ENCODE data around the gene TBC1D21. TPM values are rescaled to one million over a fixed set of nuclear protein-coding genes. Genes with fewer than 3 reads are reported as not detected.

Gene TBC1D21
- total and polyA plus RNA-seq, 2 of the 4 experiments (the other 2 are of a cell fraction) = not detected

DNA sequence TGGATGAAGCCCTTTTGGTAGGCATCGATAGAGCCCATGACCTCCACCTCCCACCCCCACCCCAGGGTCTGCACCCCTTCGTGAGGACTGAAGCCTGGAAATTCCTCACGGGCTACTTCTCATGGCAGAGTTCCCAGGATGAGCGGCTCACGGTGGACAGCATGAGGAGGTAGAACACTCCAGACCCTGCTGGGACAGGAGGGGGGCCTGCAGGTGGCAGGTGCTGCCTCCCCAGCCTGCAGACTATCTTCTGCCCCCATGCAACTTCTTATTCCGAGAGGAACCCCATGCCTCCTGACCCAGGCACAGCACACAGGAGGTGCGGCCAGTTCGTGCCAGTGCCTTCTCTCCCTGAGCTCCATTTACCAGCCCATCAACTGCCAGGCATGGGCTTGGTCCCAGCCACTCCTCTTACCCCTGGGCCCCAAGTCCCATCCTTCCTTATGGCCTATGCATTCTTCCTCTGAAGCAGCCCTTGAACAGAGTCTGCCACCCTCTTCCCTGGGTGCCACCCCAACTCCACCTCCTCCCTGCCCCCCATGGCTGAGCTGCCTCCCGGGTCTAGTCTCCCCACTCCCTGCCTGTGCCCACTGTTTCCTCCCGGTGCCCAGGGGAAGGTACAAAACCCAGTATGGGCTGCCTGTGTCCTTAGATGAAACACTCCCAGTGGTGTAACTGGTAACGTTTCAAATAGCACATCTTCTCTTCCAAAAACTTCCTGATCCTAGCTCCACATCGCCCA is 8.4 kb downstream of the TBC1D21 start:
- H3K56ac ChIP-seq (ENCODE audit: extremely low read depth, insufficient read depth, low read length) = no peak overlapping the region
- no peak overlapping the region for H3K4ac ChIP-seq (ENCODE audit: low read depth, low read length)
- no peak overlapping the region for H3K27ac ChIP-seq (ENCODE audit: insufficient read depth, low read length)
- in situ Hi-C loops (cut with MboI; ENCODE audit: low sequenced_read_pairs) (no loop called here), dilution Hi-C loops (cut with HindIII; ENCODE audit: low sequenced_read_pairs, unreplicated experiment) (no loop called here), intact Hi-C loops (cut with micrococcal nuclease) (no loop called here)
- H3K36me3 ChIP-seq (ENCODE audit: control insufficient read depth, insufficient read depth, low read length) = no peaks in the 10 kb centered on the region
- H2AK5ac ChIP-seq (ENCODE audit: low read depth, low read length) = no peak overlapping the region
- H2BK15ac ChIP-seq (ENCODE audit: low read depth, low read length) = no peak overlapping the region
- no peak overlapping the region for H3K23ac ChIP-seq (ENCODE audit: low read depth, low read length)
- no peak overlapping the region for H2BK120ac ChIP-seq (ENCODE audit: low read depth, low read length)
- H3K27me3 ChIP-seq (ENCODE audit: control insufficient read depth, insufficient read depth, low read length) = peaks cover 46% of the 10 kb centered on the region
- TF ChIP-seq CHD1 (IDR thresholded peaks at IDR 0.05; ENCODE audit: low read depth, low read length) (no peak), SMC3 (IDR thresholded peaks at IDR 0.05; ENCODE audit: low read depth, low read length) (no peak), MAFK (IDR thresholded peaks at IDR 0.05; ENCODE audit: low read depth, low read length) (no peak), NFE2L2 (IDR thresholded peaks at IDR 0.05; ENCODE audit: low read depth, low read length) (no peak), MAZ (IDR thresholded peaks at IDR 0.05; ENCODE audit: borderline replicate concordance, low read depth, low read length) (no peak), RFX5 (IDR thresholded peaks at IDR 0.05; ENCODE audit: low read depth, low read length) (no peak), RCOR1 (IDR thresholded peaks at IDR 0.05; ENCODE audit: insufficient replicate concordance, low read length) (no peak), BHLHE40 (IDR thresholded peaks at IDR 0.05; ENCODE audit: low read depth, low read length) (no peak), CEBPB (IDR thresholded peaks at IDR 0.05; ENCODE audit: low read depth, low read length) (no peak), MXI1 (IDR thresholded peaks at IDR 0.05; ENCODE audit: borderline replicate concordance, low read depth, low read length) (no peak), POLR2A (IDR thresholded peaks at IDR 0.05; ENCODE audit: low read depth, low read length) (no peak), FOS (IDR thresholded peaks at IDR 0.05; ENCODE audit: low read depth, low read length) (no peak), RAD21 (IDR thresholded peaks at IDR 0.05; ENCODE audit: low read length) (no peak)
- TF ChIP-seq, protein P1, sequence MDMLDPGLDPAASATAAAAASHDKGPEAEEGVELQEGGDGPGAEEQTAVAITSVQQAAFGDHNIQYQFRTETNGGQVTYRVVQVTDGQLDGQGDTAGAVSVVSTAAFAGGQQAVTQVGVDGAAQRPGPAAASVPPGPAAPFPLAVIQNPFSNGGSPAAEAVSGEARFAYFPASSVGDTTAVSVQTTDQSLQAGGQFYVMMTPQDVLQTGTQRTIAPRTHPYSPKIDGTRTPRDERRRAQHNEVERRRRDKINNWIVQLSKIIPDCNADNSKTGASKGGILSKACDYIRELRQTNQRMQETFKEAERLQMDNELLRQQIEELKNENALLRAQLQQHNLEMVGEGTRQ (IDR thresholded peaks at IDR 0.05; ENCODE audit: low read depth, low read length) = no peak
- TF ChIP-seq, protein P2, sequence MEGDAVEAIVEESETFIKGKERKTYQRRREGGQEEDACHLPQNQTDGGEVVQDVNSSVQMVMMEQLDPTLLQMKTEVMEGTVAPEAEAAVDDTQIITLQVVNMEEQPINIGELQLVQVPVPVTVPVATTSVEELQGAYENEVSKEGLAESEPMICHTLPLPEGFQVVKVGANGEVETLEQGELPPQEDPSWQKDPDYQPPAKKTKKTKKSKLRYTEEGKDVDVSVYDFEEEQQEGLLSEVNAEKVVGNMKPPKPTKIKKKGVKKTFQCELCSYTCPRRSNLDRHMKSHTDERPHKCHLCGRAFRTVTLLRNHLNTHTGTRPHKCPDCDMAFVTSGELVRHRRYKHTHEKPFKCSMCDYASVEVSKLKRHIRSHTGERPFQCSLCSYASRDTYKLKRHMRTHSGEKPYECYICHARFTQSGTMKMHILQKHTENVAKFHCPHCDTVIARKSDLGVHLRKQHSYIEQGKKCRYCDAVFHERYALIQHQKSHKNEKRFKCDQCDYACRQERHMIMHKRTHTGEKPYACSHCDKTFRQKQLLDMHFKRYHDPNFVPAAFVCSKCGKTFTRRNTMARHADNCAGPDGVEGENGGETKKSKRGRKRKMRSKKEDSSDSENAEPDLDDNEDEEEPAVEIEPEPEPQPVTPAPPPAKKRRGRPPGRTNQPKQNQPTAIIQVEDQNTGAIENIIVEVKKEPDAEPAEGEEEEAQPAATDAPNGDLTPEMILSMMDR (conservative IDR thresholded peaks at IDR 0.05; ENCODE audit: low read depth, low read length) = no peak
- TF ChIP-seq, protein P3, sequence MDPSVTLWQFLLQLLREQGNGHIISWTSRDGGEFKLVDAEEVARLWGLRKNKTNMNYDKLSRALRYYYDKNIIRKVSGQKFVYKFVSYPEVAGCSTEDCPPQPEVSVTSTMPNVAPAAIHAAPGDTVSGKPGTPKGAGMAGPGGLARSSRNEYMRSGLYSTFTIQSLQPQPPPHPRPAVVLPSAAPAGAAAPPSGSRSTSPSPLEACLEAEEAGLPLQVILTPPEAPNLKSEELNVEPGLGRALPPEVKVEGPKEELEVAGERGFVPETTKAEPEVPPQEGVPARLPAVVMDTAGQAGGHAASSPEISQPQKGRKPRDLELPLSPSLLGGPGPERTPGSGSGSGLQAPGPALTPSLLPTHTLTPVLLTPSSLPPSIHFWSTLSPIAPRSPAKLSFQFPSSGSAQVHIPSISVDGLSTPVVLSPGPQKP (IDR thresholded peaks at IDR 0.05; ENCODE audit: borderline replicate concordance, low read depth, low read length) = no peak
- H2BK20ac ChIP-seq (ENCODE audit: low read depth, low read length) = no peak overlapping the region
- H3K4me2 ChIP-seq (ENCODE audit: low read depth, low read length) = no peak overlapping the region
- no peak overlapping the region for H3K9ac ChIP-seq (ENCODE audit: low read depth, low read length)
- H3K4me1 ChIP-seq (ENCODE audit: control insufficient read depth, insufficient read depth, low read length) = no peaks in the 10 kb centered on the region
- H3K18ac ChIP-seq (ENCODE audit: low read depth, low read length) = no peak overlapping the region
- 53% methylated on average over 8 of the region's 12 CpGs; no CpG with 5 or more reads in 1 of the 2 experiments for WGBS, 2 experiments (ENCODE audit: extremely low coverage in 2 of 2, insufficient read length in 1 of 2)
- no peak for ATAC-seq (ENCODE audit: low read depth)
- H3K9me3 ChIP-seq (ENCODE audit: control insufficient read depth, insufficient read depth, low read length) = no peaks in the 10 kb centered on the region; the same call in 1 of the 2 replicates
- no peak overlapping the region for H2AK9ac ChIP-seq (replicated peaks; ENCODE audit: low read depth, low read length, poor library complexity)
- H4K91ac ChIP-seq (ENCODE audit: insufficient read depth, low read depth, low read length) = no peak overlapping the region
- no peak for DNase-seq
- no peak overlapping the region for H3K4me3 ChIP-seq (ENCODE audit: insufficient read depth, low read depth, low read length)
- H3K79me1 ChIP-seq (ENCODE audit: low read depth in 1 of 2, low read length in 2 of 2) = no peaks in the 10 kb centered on the region
- CTCF ChIA-PET = no interaction called here
- POLR2A ChIA-PET (ENCODE audit: unreplicated experiment) = no interaction called here
- H4K8ac ChIP-seq (ENCODE audit: low read depth in 2 of 2, low read length in 2 of 2) = no peak overlapping the region
- no peak overlapping the region for H4K5ac ChIP-seq (ENCODE audit: low read depth, low read length)
- no peak overlapping the region for H3K14ac ChIP-seq (replicated peaks; ENCODE audit: low read depth, low read length)
- no peaks in the 10 kb centered on the region for H3K9me1 ChIP-seq (ENCODE audit: insufficient read depth, low read length)
- no peak overlapping the region for H2AFZ ChIP-seq (replicated peaks; ENCODE audit: low read length, poor library complexity)
- H2BK5ac ChIP-seq (ENCODE audit: low read depth, low read length, poor library complexity, severe bottlenecking) = no peak overlapping the region
- no TSS peak for BruUV-seq (replicated peaks)
- H4K20me1 ChIP-seq (ENCODE audit: insufficient read depth, low read length) = no peaks in the 10 kb centered on the region

Data from IMR-90 (cell line).